PC-3 (cell line): ENCODE measurements around the gene TSEN54. TPM values are rescaled to one million over a fixed set of nuclear protein-coding genes. Genes with fewer than 3 reads are reported as not detected.

Source experiments
- ATAC-seq: fragments of 200-7000 bp; cut with Tn5 transposase; 2 replicates; pipeline ENCODE4 v1.9.1; 2020; ENCODE audit warnings: mild to moderate bottlenecking, moderate library complexity
- BruUV-seq: library from RNA; stranded (reverse); fragments of 400-500 nt; replicated peaks from 2 replicates; lab custom pipeline; 2021; lab: Mats Ljungman, UMichigan
- CTCF ChIA-PET: fragments of 300-600 bp; sonication (Branson Sonifier 250); formaldehyde crosslinking; loops from one replicate; lab custom pipeline; 2022; ENCODE audit warnings: antibody characterized with exemption; lab: Charles Lee
- POLR2A ChIA-PET: fragments of 300-600 bp; sonication (Branson Sonifier 250); formaldehyde crosslinking; loops from one replicate; lab custom pipeline; 2022; ENCODE audit warnings: antibody characterized with exemption; ENCODE audit not compliant: unreplicated experiment; lab: Charles Lee
- DNase-seq: peaks from one replicate; pipeline ENCODE4 v3.0.0-alpha.2; 2015
- H2AFZ ChIP-seq: fragments of 300-600 bp; sonication (generic); 2 replicates; pipeline ENCODE4 v1.6.0; 2016; ENCODE audit warnings: antibody characterized with exemption, low read length
- H3F3A ChIP-seq: fragments of 300-600 bp; sonication (generic); one replicate; pipeline ENCODE4 v1.6.0; 2017; ENCODE audit warnings: antibody characterized with exemption, low read length, control low read depth, mild to moderate bottlenecking; ENCODE audit not compliant: unreplicated experiment
- H3K27ac ChIP-seq: fragments of 300-600 bp; sonication (generic); 2 replicates; pipeline ENCODE4 v1.5.1; 2016; ENCODE audit warnings: mild to moderate bottlenecking, low read length
- H3K27me3 ChIP-seq: fragments of 300-600 bp; sonication (generic); 2 replicates; pipeline ENCODE4 v1.6.1; 2016; ENCODE audit warnings: low read length, mixed read lengths
- H3K36me3 ChIP-seq: fragments of 300-600 bp; sonication (generic); 2 replicates; pipeline ENCODE4 v1.6.1; 2016; ENCODE audit warnings: low read depth, mixed run types, low read length, mixed read lengths
- H3K4me1 ChIP-seq: fragments of 300-600 bp; sonication (generic); 2 replicates; pipeline ENCODE4 v1.5.1; 2016; ENCODE audit warnings: low read length; ENCODE audit not compliant: insufficient read depth
- H3K4me2 ChIP-seq: fragments of 300-600 bp; sonication (generic); 2 replicates; pipeline ENCODE4 v1.6.0; 2016; ENCODE audit warnings: low read length
- H3K4me3 ChIP-seq: fragments of 300-600 bp; sonication (generic); 2 replicates; pipeline ENCODE4 v1.5.1; 2016; ENCODE audit warnings: mild to moderate bottlenecking, low read length, mixed read lengths
- H3K79me2 ChIP-seq: fragments of 300-600 bp; sonication (generic); 2 replicates; pipeline ENCODE4 v1.6.1; 2017; ENCODE audit warnings: low read length, mixed read lengths
- H3K9ac ChIP-seq: fragments of 300-600 bp; sonication (generic); 2 replicates; pipeline ENCODE4 v1.6.0; 2016; ENCODE audit warnings: mild to moderate bottlenecking, low read length
- H3K9me2 ChIP-seq: fragments of 300-600 bp; sonication (generic); replicated peaks from 2 replicates; pipeline ENCODE4 v1.6.1; 2016; ENCODE audit warnings: mixed run types, low read length, mixed read lengths
- H3K9me3 ChIP-seq: fragments of 300-600 bp; sonication (generic); 2 replicates; pipeline ENCODE4 v1.6.1; 2016; ENCODE audit warnings: low read length, mixed read lengths
- H4K20me1 ChIP-seq: fragments of 300-600 bp; sonication (generic); 2 replicates; pipeline ENCODE4 v1.6.1; 2016; ENCODE audit warnings: low read length, mixed read lengths
- EZH2 ChIP-seq: fragments of 300-600 bp; sonication (generic); IDR thresholded peaks from one replicate; pipeline ENCODE4 v1.6.1; 2017; ENCODE audit warnings: antibody characterized with exemption, mild to moderate bottlenecking, low read length; ENCODE audit not compliant: unreplicated experiment
- EZH2phosphoT487 ChIP-seq: fragments of 300-600 bp; sonication (generic); IDR thresholded peaks from 2 replicates; pipeline ENCODE4 v1.6.1; 2018; ENCODE audit warnings: mild to moderate bottlenecking, antibody characterized with exemption, low read length, borderline replicate concordance
- intact Hi-C: fragments of 100-400 bp; cut with micrococcal nuclease; formaldehyde crosslinking; loops from 2 replicates; pipeline ENCODE4 v1.9.0; 2023
- total RNA-seq: library from RNA; depleted of rRNA; stranded (reverse); fragments of >200 nt; gene quantifications from 2 replicates; pipeline ENCODE4 v1.2.3, GENCODE V29; 2014
- TF ChIP-seq, protein P1 (sequence below): fragments of 300-600 bp; sonication (generic); conservative IDR thresholded peaks from 2 replicates; pipeline ENCODE4 v1.5.1; 2017; ENCODE audit warnings: antibody characterized with exemption, low read depth, mild to moderate bottlenecking, low read length

The TSEN54 gene
- total RNA-seq, 1 experiment from 2014 or later = 61.6 TPM

DNA sequence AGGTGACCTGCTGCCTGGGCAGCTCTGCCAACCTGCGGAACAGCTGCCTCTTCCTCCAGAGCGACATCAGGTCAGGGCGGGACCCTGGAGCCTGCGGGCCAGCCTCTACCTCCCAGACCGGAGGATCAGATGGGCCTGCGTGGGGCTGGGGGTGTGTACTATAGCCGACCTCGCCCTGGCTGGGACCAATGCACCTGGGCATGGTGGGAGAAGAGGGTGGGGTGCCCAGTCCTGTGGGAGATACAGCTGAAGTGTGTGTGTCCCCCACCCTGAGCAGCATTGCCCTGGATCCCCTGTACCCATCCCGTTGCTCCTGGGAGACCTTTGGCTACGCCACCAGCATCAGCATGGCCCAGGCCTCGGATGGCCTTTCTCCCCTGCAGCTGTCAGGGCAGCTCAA lies 20.3 kb upstream of the TSEN54 start:
- no peak overlapping the region for H2AFZ ChIP-seq
- no peaks in the 10 kb centered on the region for H3K79me2 ChIP-seq
- no peak overlapping the region for H3K4me3 ChIP-seq
- no peak for DNase-seq
- BruUV-seq = no TSS peak
- CTCF ChIA-PET = no interaction called here
- H3K36me3 ChIP-seq = peaks cover 26% of the 10 kb centered on the region
- no peaks in the 10 kb centered on the region for H4K20me1 ChIP-seq
- no peak overlapping the region for H3K4me2 ChIP-seq
- POLR2A ChIA-PET = no interaction called here
- no peak for ATAC-seq
- H3K9me3 ChIP-seq = no peaks in the 10 kb centered on the region
- no peak overlapping the region for H3K9ac ChIP-seq
- TF ChIP-seq EZH2phosphoT487 (no peak), EZH2 (no peak)
- TF ChIP-seq, protein P1, sequence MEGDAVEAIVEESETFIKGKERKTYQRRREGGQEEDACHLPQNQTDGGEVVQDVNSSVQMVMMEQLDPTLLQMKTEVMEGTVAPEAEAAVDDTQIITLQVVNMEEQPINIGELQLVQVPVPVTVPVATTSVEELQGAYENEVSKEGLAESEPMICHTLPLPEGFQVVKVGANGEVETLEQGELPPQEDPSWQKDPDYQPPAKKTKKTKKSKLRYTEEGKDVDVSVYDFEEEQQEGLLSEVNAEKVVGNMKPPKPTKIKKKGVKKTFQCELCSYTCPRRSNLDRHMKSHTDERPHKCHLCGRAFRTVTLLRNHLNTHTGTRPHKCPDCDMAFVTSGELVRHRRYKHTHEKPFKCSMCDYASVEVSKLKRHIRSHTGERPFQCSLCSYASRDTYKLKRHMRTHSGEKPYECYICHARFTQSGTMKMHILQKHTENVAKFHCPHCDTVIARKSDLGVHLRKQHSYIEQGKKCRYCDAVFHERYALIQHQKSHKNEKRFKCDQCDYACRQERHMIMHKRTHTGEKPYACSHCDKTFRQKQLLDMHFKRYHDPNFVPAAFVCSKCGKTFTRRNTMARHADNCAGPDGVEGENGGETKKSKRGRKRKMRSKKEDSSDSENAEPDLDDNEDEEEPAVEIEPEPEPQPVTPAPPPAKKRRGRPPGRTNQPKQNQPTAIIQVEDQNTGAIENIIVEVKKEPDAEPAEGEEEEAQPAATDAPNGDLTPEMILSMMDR = no peak
- H3K9me2 ChIP-seq = no peaks in the 10 kb centered on the region
- no peaks in the 10 kb centered on the region for H3K4me1 ChIP-seq
- intact Hi-C loops = no loop called here
- no peaks in the 10 kb centered on the region for H3F3A ChIP-seq
- H3K27me3 ChIP-seq = no peaks in the 10 kb centered on the region
- no peak overlapping the region for H3K27ac ChIP-seq

DNA sequence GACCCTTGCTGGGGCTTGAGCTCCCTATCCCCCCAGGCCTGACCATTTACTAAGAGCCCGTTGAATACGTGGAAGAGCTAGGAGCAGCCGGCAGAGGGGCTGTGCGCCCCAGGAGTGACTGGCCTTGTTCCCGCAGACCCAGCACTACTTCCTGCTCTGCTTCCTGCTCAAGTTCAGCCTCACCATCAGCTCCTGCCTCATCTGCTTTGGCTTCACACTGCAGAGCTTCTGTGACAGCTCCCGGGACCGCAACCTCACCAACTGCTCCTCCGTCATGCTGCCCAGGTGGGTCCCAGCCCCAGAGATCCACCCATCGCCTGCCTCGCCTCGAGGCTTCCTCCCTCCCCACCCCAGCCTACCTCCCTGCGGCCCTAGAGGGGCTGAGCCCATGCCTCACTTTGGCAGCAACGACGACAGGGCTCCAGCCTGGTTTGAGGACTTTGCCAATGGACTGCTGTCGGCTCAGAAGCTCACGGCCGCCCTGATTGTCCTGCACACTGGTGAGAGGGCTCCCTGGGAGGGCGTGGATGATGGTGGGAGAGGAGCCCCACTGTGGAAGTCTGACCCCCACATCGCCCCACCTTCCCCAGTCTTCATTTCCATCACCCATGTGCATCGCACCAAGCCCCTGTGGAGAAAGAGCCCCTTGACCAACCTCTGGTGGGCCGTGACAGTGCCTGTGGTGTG lies 18.1 kb upstream of the TSEN54 start:
- no TSS peak for BruUV-seq
- intact Hi-C loops = no loop called here
- DNase-seq (no peak), ATAC-seq (no peak)
- H3K79me2 ChIP-seq = no peaks in the 10 kb centered on the region
- no peaks in the 10 kb centered on the region for H4K20me1 ChIP-seq
- TF ChIP-seq EZH2phosphoT487 (no peak), EZH2 (no peak)
- TF ChIP-seq, protein P1 = no peak
- ChIA-PET CTCF (interaction anchor here (0.6 kb wide), 1 partner anchor 63 kb away, joined by 5 read pairs; no protein-coding TSS in a partner anchor), POLR2A (no interaction called here)
- no peaks in the 10 kb centered on the region for H3K4me1 ChIP-seq
- H2AFZ ChIP-seq = no peak overlapping the region
- H3K9ac ChIP-seq = no peak overlapping the region
- no peak overlapping the region for H3K27ac ChIP-seq
- no peak overlapping the region for H3K4me2 ChIP-seq
- no peaks in the 10 kb centered on the region for H3K9me3 ChIP-seq
- H3K27me3 ChIP-seq = no peaks in the 10 kb centered on the region
- H3K36me3 ChIP-seq = peaks cover 22% of the 10 kb centered on the region
- H3K9me2 ChIP-seq = no peaks in the 10 kb centered on the region
- no peaks in the 10 kb centered on the region for H3F3A ChIP-seq
- no peak overlapping the region for H3K4me3 ChIP-seq

DNA sequence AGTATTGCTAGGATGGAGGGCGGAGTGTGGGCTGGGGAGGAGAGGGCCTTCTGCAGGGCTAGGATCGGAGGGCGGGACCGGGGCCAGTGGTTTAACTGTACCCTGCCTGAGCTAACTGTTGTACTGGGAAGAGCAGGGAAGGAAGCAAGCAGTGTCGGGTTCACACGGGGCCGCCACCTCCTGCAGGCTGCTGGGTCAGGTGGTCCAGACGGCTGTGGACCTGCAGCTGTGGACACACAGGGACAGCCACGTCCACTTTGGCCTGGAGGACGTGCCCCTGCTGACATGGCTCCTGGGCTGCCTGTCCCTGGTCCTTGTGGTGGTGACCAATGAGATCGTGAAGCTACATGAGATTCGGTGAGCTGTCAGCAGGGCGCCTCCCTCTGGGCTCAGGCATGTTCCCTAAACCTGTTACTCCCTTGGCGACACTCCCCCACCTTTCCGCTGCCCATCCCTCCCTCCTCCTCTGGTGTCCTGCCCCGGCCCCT lies 17.6 kb upstream of the TSEN54 start:
- Histone ChIP-seq H3F3A (no peaks in the 10 kb centered on the region), H3K4me3 (no peak overlapping the region), H3K9ac (no peak overlapping the region), H3K4me2 (no peak overlapping the region), H3K27me3 (no peaks in the 10 kb centered on the region), H4K20me1 (no peaks in the 10 kb centered on the region), H3K36me3 (peaks cover 22% of the 10 kb centered on the region; the same call in 1 of the 2 replicates), H3K79me2 (no peaks in the 10 kb centered on the region), H3K4me1 (no peaks in the 10 kb centered on the region), H3K9me2 (no peaks in the 10 kb centered on the region), H3K9me3 (no peaks in the 10 kb centered on the region), H3K27ac (no peak overlapping the region), H2AFZ (no peak overlapping the region)
- ATAC-seq (peak; percentile 18), DNase-seq (peak; percentile 19)
- ChIA-PET POLR2A (interaction anchor here (0.5 kb wide), 1 partner anchor 50 kb away, joined by 3 read pairs; no protein-coding TSS in a partner anchor), CTCF (interaction anchor here (0.6 kb wide), 1 partner anchor 64 kb away, joined by 5 read pairs; no protein-coding TSS in a partner anchor)
- no peak for TF ChIP-seq EZH2phosphoT487
- TF ChIP-seq, protein P1 = no peak; the same call in 1 of the 2 replicates
- TF ChIP-seq EZH2 = no peak
- intact Hi-C loops = no loop called here
- BruUV-seq = no TSS peak
